NCI-H446 treated with DMSO at 0.1 percent for 48 hours (cell line): ENCODE measurements around the gene CRB2.
"Not testable (repeated sequence)": the region's sequence is repeated elsewhere in the genome, so short reads cannot be mapped to it uniquely, and the experiment has no call there.

Experiments
- DNase-seq: peaks from one replicate; lab custom pipeline; 2025; lab: John Stamatoyannopoulos, UW

CRB2 gene

GRCh38 chr9:123329329-123329955 lies 26.6 kb upstream of the CRB2 start:
- DNase-seq: no peak

- DNase-seq: no peak
Observed at GRCh38 chr9:123331346-123332060, 24.5 kb upstream of the CRB2 start.

GRCh38 chr9:123333058-123333669 lies 22.8 kb upstream of the CRB2 start:
- not testable (repeated sequence) for DNase-seq

GRCh38 chr9:123334639-123335038 lies 21.4 kb upstream of the CRB2 start:
- DNase-seq: no peak

GRCh38 chr9:123335193-123335985 lies 20.6 kb upstream of the CRB2 start:
- DNase-seq: no peak

GRCh38 chr9:123335986-123336329 lies 20.0 kb upstream of the CRB2 start:
- DNase-seq: no peak

DNA sequence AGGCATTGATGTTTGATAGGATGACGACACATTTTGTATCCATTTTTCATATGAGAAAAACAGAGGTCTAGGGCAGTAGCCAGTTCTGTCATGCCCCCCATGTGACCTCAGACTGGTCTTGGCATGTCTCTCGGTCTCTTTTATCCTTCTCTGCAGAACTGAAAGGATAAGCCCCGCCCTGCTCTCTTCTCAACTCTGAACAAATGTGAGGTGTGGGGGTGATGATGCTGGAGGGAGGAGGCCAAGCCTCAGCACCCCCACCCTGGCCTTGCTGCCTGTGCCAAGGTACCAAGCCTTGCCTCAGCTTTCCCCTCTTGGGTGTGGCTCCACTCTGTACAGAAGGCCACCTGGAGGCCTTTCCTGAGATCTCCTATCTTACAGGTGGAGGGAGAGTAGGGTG lies 19.5 kb upstream of the CRB2 start:
- DNase-seq: no peak

DNA sequence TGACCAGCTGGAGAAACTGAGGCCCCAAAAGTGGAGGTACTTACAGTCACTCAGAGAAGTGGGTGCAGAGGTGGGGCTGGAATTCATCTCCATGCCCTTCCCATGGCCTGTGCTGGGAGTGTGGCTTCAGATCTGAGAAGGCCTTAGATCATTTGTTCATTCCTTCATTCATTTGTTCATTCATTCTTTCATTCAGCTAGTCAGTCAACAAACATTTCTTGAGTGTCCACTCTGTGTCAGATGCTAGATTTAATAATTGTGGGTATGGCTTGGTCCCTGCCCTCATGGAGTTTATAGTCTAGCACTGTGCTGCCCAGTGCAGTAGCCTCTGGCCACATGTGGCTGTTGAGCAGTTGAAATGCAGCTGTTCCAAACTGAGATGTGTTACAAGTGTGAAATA lies 19.0 kb upstream of the CRB2 start:
- no peak for DNase-seq

DNA sequence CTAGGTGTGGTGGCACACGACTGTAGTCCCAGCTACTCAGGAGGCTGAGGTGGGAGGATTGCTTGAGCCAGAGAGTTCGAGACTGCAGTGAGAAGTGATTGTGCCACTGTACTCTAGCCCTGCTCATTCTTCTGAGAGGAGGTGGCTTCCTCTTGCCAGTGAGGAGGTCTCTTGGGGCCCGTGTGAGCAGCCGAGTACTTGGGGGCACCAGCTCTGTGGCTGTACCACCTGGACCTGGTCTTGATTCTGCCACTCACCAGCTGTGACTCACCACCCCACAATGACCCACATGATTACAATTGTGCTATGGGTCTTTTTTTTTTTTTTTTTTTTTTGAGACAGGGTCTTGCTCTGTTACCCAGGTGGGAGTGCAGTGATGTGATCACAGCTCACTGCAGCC lies 18.0 kb upstream of the CRB2 start:
- no peak for DNase-seq

GRCh38 chr9:123338710-123339665 lies 17.0 kb upstream of the CRB2 start:
- DNase-seq: no peak

- no peak for DNase-seq
Observed at GRCh38 chr9:123339666-123340510, 16.1 kb upstream of the CRB2 start.

DNA sequence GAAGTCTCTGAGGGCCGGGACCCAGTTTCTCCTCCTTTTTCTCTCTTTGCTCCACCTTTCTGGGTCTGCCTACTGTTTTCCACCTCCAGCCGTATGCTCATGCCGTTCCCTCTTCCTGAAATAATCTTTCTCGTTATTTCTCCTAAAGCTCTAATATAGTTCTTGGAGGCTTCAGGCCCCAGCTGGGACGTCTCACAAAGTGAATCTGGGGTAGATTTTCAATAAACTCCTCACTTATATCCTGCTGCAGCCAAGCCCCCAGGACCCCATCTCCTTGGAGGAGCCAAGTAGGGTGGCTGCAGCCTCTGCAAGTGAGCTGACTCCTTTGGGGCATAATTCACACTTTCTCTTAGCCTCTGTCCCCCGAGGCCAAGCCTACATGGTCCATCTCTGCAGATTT lies 14.2 kb upstream of the CRB2 start:
- no peak for DNase-seq

- DNase-seq: no peak
Observed at GRCh38 chr9:123342247-123342646, 13.8 kb upstream of the CRB2 start.

GRCh38 chr9:123343443-123344191 lies 12.4 kb upstream of the CRB2 start:
- no peak for DNase-seq

DNA sequence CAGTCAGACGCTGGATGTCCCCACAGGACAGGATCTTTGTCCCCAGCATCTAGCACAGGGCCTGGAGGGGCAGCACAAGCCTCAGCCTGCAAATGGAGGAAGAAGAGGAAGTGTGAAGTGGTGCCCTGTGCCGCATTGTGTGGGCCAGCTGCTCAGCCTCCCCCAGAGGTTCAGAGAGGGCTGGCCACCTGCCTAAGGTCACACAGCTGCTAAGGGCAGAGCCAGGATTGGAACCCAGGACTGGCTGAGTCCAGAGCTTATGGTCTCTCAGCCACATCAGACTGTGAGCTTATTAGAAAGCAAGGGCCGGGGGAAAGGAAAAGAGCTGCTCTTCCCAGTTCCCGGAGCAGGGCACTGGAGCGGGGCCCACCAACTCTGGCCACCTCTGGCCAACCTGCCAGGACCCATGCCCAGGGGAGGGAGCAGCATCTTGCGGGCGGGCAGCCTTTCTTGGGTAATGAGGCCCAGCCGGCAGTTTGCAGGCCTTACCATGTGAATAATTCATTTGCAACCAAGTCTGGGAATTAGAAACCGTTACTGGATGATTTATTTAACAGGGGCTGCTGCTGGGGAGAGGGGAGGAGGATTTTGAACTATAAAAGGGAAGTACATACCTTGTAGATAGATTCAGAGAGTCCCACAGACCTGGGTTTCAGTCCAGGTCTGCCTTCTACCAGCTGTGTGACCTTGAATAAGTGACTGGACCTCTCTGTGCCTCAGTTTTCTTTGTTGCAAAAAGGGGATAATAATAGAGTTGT lies 11.6 kb upstream of the CRB2 start:
- no peak for DNase-seq

- no peak for DNase-seq
Observed at GRCh38 chr9:123345567-123345955, 10.4 kb upstream of the CRB2 start.

DNA sequence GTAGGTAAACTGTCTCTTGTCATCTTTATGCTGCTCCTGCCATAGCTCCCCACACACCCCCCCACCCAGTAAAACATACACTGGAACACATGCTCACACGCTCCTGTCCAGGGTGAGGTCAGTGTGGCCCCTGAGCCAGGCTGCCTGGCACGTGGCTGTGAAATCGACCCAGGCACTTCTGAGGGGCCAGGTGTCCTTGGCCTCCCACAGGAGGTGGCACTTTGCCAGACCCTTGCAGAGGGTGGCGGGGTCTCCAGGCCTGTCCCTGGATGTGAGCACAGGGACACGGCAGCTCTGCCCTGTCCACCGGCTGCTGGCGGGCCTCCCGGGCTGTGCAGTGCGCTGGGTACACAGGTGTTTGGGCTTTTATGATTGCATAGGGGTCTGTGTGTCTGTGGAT lies 10.0 kb upstream of the CRB2 start:
- DNase-seq: no peak

GRCh38 chr9:123346826-123347225 lies 9.2 kb upstream of the CRB2 start:
- DNase-seq: no peak
